HEK293 (cell line): ENCODE results near the gene YWHAG.

Experiments used
- CTCF ChIA-PET: fragments of 350-600 bp; formaldehyde crosslinking; extraction: SDS; loops from one replicate; lab custom pipeline; 2021; ENCODE audit warnings: antibody characterized with exemption; lab: Yijun Ruan, JAX
- POLR2A ChIA-PET: fragments of 300-600 bp; formaldehyde crosslinking; extraction: SDS; loops from one replicate; lab custom pipeline; 2020; ENCODE audit warnings: antibody characterized with exemption, inconsistent platforms; lab: Yijun Ruan, JAX
- H3K27ac ChIP-seq: fragments of 200-500 bp; sonication (Bioruptor generic); 2 replicates; pipeline ENCODE4 v1.5.1; 2014; ENCODE audit warnings: low read depth, low read length, control low read depth, inconsistent platforms; ENCODE audit errors: extremely low read depth
- H3K36me3 ChIP-seq, 2 experiments: fragments of 200-500 bp in 1 of 2; sonication (Bioruptor generic) in 1 of 2; 1 replicate in 1 of 2; 2 replicates in 1 of 2; pipeline ENCODE4 v1.5.1; 2014 to 2017; ENCODE audit warnings: inconsistent platforms in 2 of 2, low read length in 2 of 2; ENCODE audit not compliant: control insufficient read depth in 2 of 2, insufficient read depth in 1 of 2
- H3K4me1 ChIP-seq: fragments of 200-500 bp; sonication (Bioruptor generic); 2 replicates; pipeline ENCODE4 v1.5.1; 2014; ENCODE audit warnings: mild to moderate bottlenecking, low read length, inconsistent platforms; ENCODE audit not compliant: control insufficient read depth, insufficient read depth
- H3K4me3 ChIP-seq: 2 replicates; pipeline ENCODE4 v1.5.1; 2011; ENCODE audit warnings: low read depth, mild to moderate bottlenecking, control low read depth, low read length, moderate library complexity
- H3K9me3 ChIP-seq: fragments of 200-500 bp; sonication (Bioruptor generic); 2 replicates; pipeline ENCODE4 v1.5.1; 2014; ENCODE audit warnings: low read depth, low read length, inconsistent platforms; ENCODE audit not compliant: control insufficient read depth, insufficient read depth
- GLI4 ChIP-seq: fragments of 450-650 bp; formaldehyde crosslinking; IDR thresholded peaks from 2 replicates; pipeline ENCODE4 v1.5.1; 2016; ENCODE audit warnings: missing biosample characterization, missing genetic modification characterization
- GLIS2 ChIP-seq: fragments of 450-650 bp; formaldehyde crosslinking; IDR thresholded peaks from 2 replicates; pipeline ENCODE4 v1.5.1; 2016; ENCODE audit warnings: missing biosample characterization, missing genetic modification characterization
- HOXA7 ChIP-seq: sonication (generic); formaldehyde crosslinking; IDR thresholded peaks from 2 replicates; pipeline ENCODE4 v1.8.1; 2022; ENCODE audit warnings: missing genetic modification reagents, borderline replicate concordance
- IKZF3 ChIP-seq: fragments of 450-650 bp; IDR thresholded peaks from 2 replicates; pipeline ENCODE4 v1.5.0; 2018; ENCODE audit warnings: missing biosample characterization, mild to moderate bottlenecking, missing genetic modification characterization, moderate library complexity
- PATZ1 ChIP-seq: fragments of 450-650 bp; formaldehyde crosslinking; IDR thresholded peaks from 2 replicates; pipeline ENCODE4 v1.5.1; 2016; ENCODE audit warnings: missing biosample characterization, missing genetic modification characterization
- PRDM6 ChIP-seq: fragments of 450-650 bp; formaldehyde crosslinking; IDR thresholded peaks from 2 replicates; pipeline ENCODE4 v1.5.1; 2017; ENCODE audit warnings: missing biosample characterization, missing genetic modification characterization
- YY1 ChIP-seq: fragments of 450-650 bp; formaldehyde crosslinking; IDR thresholded peaks from 2 replicates; pipeline ENCODE4 v1.5.1; 2018; ENCODE audit warnings: missing biosample characterization, missing genetic modification characterization
- ZBTB48 ChIP-seq: fragments of 450-650 bp; formaldehyde crosslinking; IDR thresholded peaks from 2 replicates; pipeline ENCODE4 v1.5.1; 2016; ENCODE audit warnings: missing biosample characterization, missing genetic modification characterization
- ZBTB7A ChIP-seq: fragments of 450-650 bp; formaldehyde crosslinking; IDR thresholded peaks from 2 replicates; pipeline ENCODE4 v1.5.1; 2016; ENCODE audit warnings: low read depth, missing biosample characterization, missing genetic modification characterization
- ZFHX2 ChIP-seq: fragments of 450-650 bp; formaldehyde crosslinking; conservative IDR thresholded peaks from 2 replicates; pipeline ENCODE4 v1.5.1; 2016; ENCODE audit warnings: missing biosample characterization, missing genetic modification characterization
- ZIC2 ChIP-seq: fragments of 450-650 bp; formaldehyde crosslinking; IDR thresholded peaks from 2 replicates; pipeline ENCODE4 v1.5.1; 2016; ENCODE audit warnings: missing biosample characterization, missing genetic modification characterization
- ZNF16 ChIP-seq: fragments of 450-650 bp; formaldehyde crosslinking; IDR thresholded peaks from 2 replicates; pipeline ENCODE4 v1.5.1; 2016; ENCODE audit warnings: low read depth, missing biosample characterization, missing genetic modification characterization
- ZNF324 ChIP-seq: fragments of 450-650 bp; formaldehyde crosslinking; IDR thresholded peaks from 2 replicates; pipeline ENCODE4 v1.5.1; 2016; ENCODE audit warnings: missing biosample characterization, missing genetic modification characterization
- ZNF350 ChIP-seq: fragments of 450-650 bp; formaldehyde crosslinking; IDR thresholded peaks from 2 replicates; pipeline ENCODE4 v1.5.0; 2017; ENCODE audit warnings: missing biosample characterization, mild to moderate bottlenecking, missing genetic modification characterization
- ZNF366 ChIP-seq: fragments of 450-650 bp; formaldehyde crosslinking; conservative IDR thresholded peaks from 2 replicates; pipeline ENCODE4 v1.5.1; 2016; ENCODE audit warnings: missing biosample characterization, missing genetic modification characterization
- ZNF423 ChIP-seq: fragments of 450-650 bp; formaldehyde crosslinking; IDR thresholded peaks from 2 replicates; pipeline ENCODE4 v1.5.1; 2016; ENCODE audit warnings: missing biosample characterization, missing genetic modification characterization
- ZNF580 ChIP-seq: fragments of 450-650 bp; formaldehyde crosslinking; IDR thresholded peaks from 2 replicates; pipeline ENCODE4 v1.5.1; 2016; ENCODE audit warnings: missing biosample characterization, missing genetic modification characterization
- ZNF629 ChIP-seq: fragments of 450-650 bp; formaldehyde crosslinking; IDR thresholded peaks from 2 replicates; pipeline ENCODE4 v1.5.1; 2017; ENCODE audit warnings: missing biosample characterization, missing genetic modification characterization
- ZNF645 ChIP-seq: fragments of 450-650 bp; formaldehyde crosslinking; IDR thresholded peaks from 2 replicates; pipeline ENCODE4; 2016; ENCODE audit warnings: missing biosample characterization, missing genetic modification characterization
- ZNF692 ChIP-seq: fragments of 450-650 bp; formaldehyde crosslinking; IDR thresholded peaks from 2 replicates; pipeline ENCODE4 v1.5.1; 2016; ENCODE audit warnings: missing biosample characterization, missing genetic modification characterization
- ZNF76 ChIP-seq: fragments of 450-650 bp; formaldehyde crosslinking; IDR thresholded peaks from 2 replicates; pipeline ENCODE4; 2016; ENCODE audit warnings: low read depth, missing biosample characterization, missing genetic modification characterization, borderline replicate concordance
- ZNF791 ChIP-seq: fragments of 450-650 bp; formaldehyde crosslinking; IDR thresholded peaks from 2 replicates; pipeline ENCODE4 v1.5.1; 2016; ENCODE audit warnings: missing biosample characterization, missing genetic modification characterization
- ZXDB ChIP-seq: fragments of 450-650 bp; formaldehyde crosslinking; IDR thresholded peaks from 2 replicates; pipeline ENCODE4 v1.5.1; 2016; ENCODE audit warnings: missing biosample characterization, missing genetic modification characterization

Gene YWHAG

GRCh38 chr7:76281706-76282343, 77.0 kb downstream of the YWHAG start (continued):
- peak; percentile 59 for TF ChIP-seq ZIC2 (tag by site-specific recombination)
- TF ChIP-seq ZNF629 (tag by site-specific recombination): no peak
- peak; percentile 72; the same call in 1 of the 2 replicates for TF ChIP-seq ZBTB7A (tag by site-specific recombination)
- TF ChIP-seq ZNF324 (tag by site-specific recombination): no peak
- TF ChIP-seq ZNF16 (tag by site-specific recombination): no peak
- TF ChIP-seq ZNF76 (tag by site-specific recombination): no peak
- peak; percentile 85 for TF ChIP-seq GLIS2 (tag by site-specific recombination)
- TF ChIP-seq ZXDB (tag by site-specific recombination): no peak
- peak; percentile 60; the same call in 1 of the 2 replicates for TF ChIP-seq PATZ1 (tag by site-specific recombination)
- TF ChIP-seq ZNF791: no peak

GRCh38 chr7:76281006-76281705, 77.6 kb downstream of the YWHAG start:
- Histone ChIP-seq H3K27ac (no peak overlapping the region; the same call in 1 of the 2 replicates), H3K4me1 (no peaks in the 10 kb centered on the region), H3K4me3 (peak overlapping the region; percentile 32), H3K9me3 (no peaks in the 10 kb centered on the region), H3K36me3 (no peaks in the 10 kb centered on the region)
- ChIA-PET CTCF (interaction anchor here (0.6 to 2.3 kb wide), 5 partner anchors 10 to 105 kb away, joined by 4 to 15 read pairs (median 6); no protein-coding TSS in a partner anchor), POLR2A (interaction anchor here (1.2 to 1.9 kb wide), 2 partner anchors 26 to 37 kb away, joined by 6 to 7 read pairs; no protein-coding TSS in a partner anchor)
- TF ChIP-seq HOXA7 (no peak), PATZ1 (tag by site-specific recombination) (peak; percentile 27; the same call in 1 of the 2 replicates), ZNF366 (peak; percentile 99), PRDM6 (tag by site-specific recombination) (no peak), ZFHX2 (peak; percentile 83), ZNF791 (no peak), GLI4 (tag by site-specific recombination) (peak; percentile 79; the same call in 1 of the 2 replicates), ZNF692 (tag by site-specific recombination) (no peak), ZNF423 (tag by site-specific recombination) (no peak), YY1 (tag by site-specific recombination) (no peak), ZBTB48 (tag by site-specific recombination) (peak; percentile 8; the same call in 1 of the 2 replicates), IKZF3 (tag by site-specific recombination) (no peak), ZNF645 (no peak), ZNF350 (tag by site-specific recombination) (no peak), ZNF580 (tag by site-specific recombination) (no peak)
